HCT116 (cell line): Measurements from ENCODE around the gene DICER1. TPM values are rescaled to one million over a fixed set of nuclear protein-coding genes. Genes with fewer than 3 reads are reported as not detected.

Source experiments
- ATAC-seq: fragments of 200-7000 bp; cut with Tn5 transposase; 2 replicates; pipeline ENCODE4 v1.9.1; 2020; ENCODE audit warnings: mild to moderate bottlenecking, moderate library complexity
- BruUV-seq: library from RNA; stranded (reverse); fragments of 400-500 nt; replicated peaks from 2 replicates; lab custom pipeline; 2021; lab: Mats Ljungman, UMichigan
- CTCF ChIA-PET: fragments of 300-600 bp; sonication (Branson Sonifier 250); formaldehyde crosslinking; loops from one replicate; lab custom pipeline; 2021; ENCODE audit warnings: antibody characterized with exemption; lab: Charles Lee
- POLR2A ChIA-PET: fragments of 300-600, 350-600 bp; sonication (Branson Sonifier 250); formaldehyde crosslinking; loops from one replicate; lab custom pipeline; 2021; ENCODE audit warnings: antibody characterized with exemption; lab: Charles Lee
- RAD21 ChIA-PET, 2 experiments: fragments of 300-600 bp; sonication (Branson Sonifier 250); formaldehyde crosslinking; loops; one replicate each; lab custom pipeline; 2023; ENCODE audit warnings: low total read pairs in 2 of 2; ENCODE audit not compliant: uncharacterized antibody in 2 of 2, unreplicated experiment in 2 of 2, low non-redundant PET in 1 of 2; lab: Charles Lee
- DNase-seq: peaks from one replicate; pipeline ENCODE4 v3.0.0-alpha.2; 2010; ENCODE audit warnings: low read depth, low spot score
- H2AFZ ChIP-seq: fragments of 200-600 bp; shearing (Covaris generic), sonication (generic); 2 replicates; pipeline ENCODE4 v1.6.1; 2017; ENCODE audit warnings: low read depth, mixed run types, mixed read lengths, antibody characterized with exemption, low read length; ENCODE audit not compliant: poor library complexity, severe bottlenecking
- H3K27ac ChIP-seq: 2 replicates; pipeline ENCODE4 v1.5.1; 2012; ENCODE audit warnings: low read depth, low read length
- H3K27me3 ChIP-seq: fragments of 200-600 bp; sonication (generic); 2 replicates; pipeline ENCODE4 v1.6.1; 2016; ENCODE audit warnings: mixed run types, low read length, mixed read lengths; ENCODE audit not compliant: insufficient read depth
- H3K36me3 ChIP-seq, 2 experiments: fragments of 200-500 bp in 1 of 2; fragments of 200-600 bp in 1 of 2; sonication (Bioruptor generic) in 1 of 2; sonication (generic) in 1 of 2; 2 replicates each; pipeline versions ENCODE4 v1.5.1 to v1.6.1; 2014 to 2016; ENCODE audit warnings: low read length in 2 of 2, inconsistent platforms in 1 of 2, mixed read lengths in 1 of 2, mixed run types in 1 of 2; ENCODE audit not compliant: insufficient read depth in 2 of 2, control insufficient read depth in 1 of 2
- H3K4me1 ChIP-seq, 2 experiments: fragments of 200-600 bp in 1 of 2; sonication (generic) in 1 of 2; 2 replicates each; pipeline versions ENCODE4 v1.5.1 to v1.6.1; 2012 to 2017; ENCODE audit warnings: low read length in 2 of 2, inconsistent platforms in 1 of 2, mild to moderate bottlenecking in 1 of 2, mixed read lengths in 1 of 2, mixed run types in 1 of 2, moderate library complexity in 1 of 2; ENCODE audit not compliant: insufficient read depth in 2 of 2, control insufficient read depth in 1 of 2
- H3K4me2 ChIP-seq: fragments of 200-600 bp; sonication (generic); 2 replicates; pipeline ENCODE4 v1.6.1; 2017; ENCODE audit warnings: mixed run types, low read length, mixed read lengths
- H3K4me3 ChIP-seq, 2 experiments: fragments of 200-600 bp in 1 of 2; sonication (generic) in 1 of 2; replicated peaks in 1 of 2; 2 replicates each; pipeline ENCODE4 v1.5.1; 2011 to 2016; ENCODE audit warnings: low read length in 2 of 2, control low read depth in 1 of 2, low read depth in 1 of 2, mild to moderate bottlenecking in 1 of 2, mixed read lengths in 1 of 2, mixed run types in 1 of 2
- H3K79me2 ChIP-seq: fragments of 200-600 bp; sonication (generic); 2 replicates; pipeline ENCODE4 v1.6.1; 2017; ENCODE audit warnings: mild to moderate bottlenecking, mixed run types, low read length, moderate library complexity, mixed read lengths; ENCODE audit not compliant: insufficient read depth
- H3K9ac ChIP-seq: fragments of 200-600 bp; sonication (generic); 2 replicates; pipeline ENCODE4 v1.6.1; 2016; ENCODE audit warnings: low read length, mixed read lengths
- H3K9me2 ChIP-seq: fragments of 200-600 bp; sonication (generic), shearing (Covaris generic); 2 replicates; pipeline ENCODE4 v1.6.1; 2017; ENCODE audit warnings: mixed run types, mild to moderate bottlenecking, moderate library complexity; ENCODE audit not compliant: insufficient read depth
- H3K9me3 ChIP-seq, 2 experiments: fragments of 200-500 bp in 1 of 2; fragments of 200-600 bp in 1 of 2; sonication (Bioruptor generic) in 1 of 2; sonication (generic) in 1 of 2; 2 replicates each; pipeline ENCODE4 v1.6.1; 2014 to 2017; ENCODE audit warnings: low read length in 2 of 2, mixed read lengths in 2 of 2, inconsistent platforms in 1 of 2, low read depth in 1 of 2, mild to moderate bottlenecking in 1 of 2, mixed run types in 1 of 2, moderate library complexity in 1 of 2; ENCODE audit not compliant: control insufficient read depth in 1 of 2, insufficient read depth in 1 of 2
- H4K20me1 ChIP-seq: fragments of 200-600 bp; sonication (generic), shearing (Covaris generic); 2 replicates; pipeline ENCODE4 v1.6.1; 2017; ENCODE audit warnings: mixed run types, mild to moderate bottlenecking, moderate library complexity; ENCODE audit not compliant: insufficient read depth
- CBX3 ChIP-seq: IDR thresholded peaks from 2 replicates; pipeline ENCODE4 v1.6.1; 2012; ENCODE audit warnings: low read depth
- CEBPB ChIP-seq: IDR thresholded peaks from 2 replicates; pipeline ENCODE4 v1.6.1; 2012; ENCODE audit warnings: low read depth
- ELF1 ChIP-seq: IDR thresholded peaks from 2 replicates; pipeline ENCODE4 v1.6.1; 2012; ENCODE audit warnings: low read depth, borderline replicate concordance
- EZH2 ChIP-seq: fragments of 200-600 bp; sonication (generic); IDR thresholded peaks from 2 replicates; pipeline ENCODE4 v1.6.1; 2017; ENCODE audit warnings: antibody characterized with exemption, mixed run types
- FOSL1 ChIP-seq: IDR thresholded peaks from 2 replicates; pipeline ENCODE4 v1.6.1; 2012; ENCODE audit warnings: low read depth
- JUND ChIP-seq: IDR thresholded peaks from 2 replicates; pipeline ENCODE4 v1.6.1; 2012
- POLR2A ChIP-seq: IDR thresholded peaks from 2 replicates; pipeline ENCODE4 v1.7.0; 2011; ENCODE audit warnings: borderline replicate concordance; ENCODE audit not compliant: insufficient read depth, insufficient read length; ENCODE audit errors: extremely low read depth
- RAD21 ChIP-seq: IDR thresholded peaks from 2 replicates; pipeline ENCODE4 v1.6.1; 2012; ENCODE audit warnings: low read depth, mild to moderate bottlenecking
- SIN3A ChIP-seq: IDR thresholded peaks from 2 replicates; pipeline ENCODE4 v1.6.1; 2012; ENCODE audit warnings: low read depth
- SP1 ChIP-seq: IDR thresholded peaks from 2 replicates; pipeline ENCODE4 v1.6.1; 2012; ENCODE audit warnings: low read depth
- SRF ChIP-seq: IDR thresholded peaks from 2 replicates; pipeline ENCODE4 v1.6.1; 2012; ENCODE audit warnings: low read depth
- YY1 ChIP-seq: IDR thresholded peaks from 2 replicates; pipeline ENCODE4 v1.6.1; 2011; ENCODE audit warnings: low read length, low read depth, moderate library complexity, mild to moderate bottlenecking; ENCODE audit not compliant: insufficient replicate concordance; ENCODE audit errors: extremely low read depth
- ZFX ChIP-seq: fragments of 450-650 bp; IDR thresholded peaks from 2 replicates; pipeline ENCODE4 v1.6.1; 2017
- ZNF274 ChIP-seq: fragments of 200-500 bp; sonication (Bioruptor generic); IDR thresholded peaks from 2 replicates; pipeline ENCODE4 v1.6.1; 2014; ENCODE audit warnings: mild to moderate bottlenecking, low read depth, low read length, inconsistent platforms
- intact Hi-C: fragments of 100-400 bp; cut with micrococcal nuclease; formaldehyde crosslinking; loops from 2 replicates; pipeline ENCODE4 v1.10.0; 2022
- total RNA-seq: library from RNA; stranded (reverse); gene quantifications from one replicate; pipeline ENCODE4 v1.2.1, GENCODE V29; 2021; ENCODE audit not compliant: unreplicated experiment
- TF ChIP-seq, protein P1 (sequence below): IDR thresholded peaks from 2 replicates; pipeline ENCODE4 v1.6.1; 2012
- TF ChIP-seq, protein P2 (sequence below): IDR thresholded peaks from 2 replicates; pipeline ENCODE4 v1.6.1; 2012
- TF ChIP-seq, protein P3 (sequence below): IDR thresholded peaks from 2 replicates; pipeline ENCODE4 v1.6.1; 2012; ENCODE audit warnings: low read depth
- TF ChIP-seq, protein P4 (sequence below): IDR thresholded peaks from 2 replicates; pipeline ENCODE4 v1.6.1; 2011; ENCODE audit warnings: mild to moderate bottlenecking, low read length, moderate library complexity; ENCODE audit not compliant: insufficient replicate concordance; ENCODE audit errors: extremely low read depth
- TF ChIP-seq, protein P5 (sequence below), 3 experiments: fragments of 200-600 bp in 1 of 3; sonication (generic) in 1 of 3; IDR thresholded peaks in 2 of 3; conservative IDR thresholded peaks in 1 of 3; 2 replicates each; pipeline ENCODE4 v1.5.1; 2012 to 2017; ENCODE audit warnings: low read depth in 2 of 3, low read length in 2 of 3, antibody characterized with exemption in 1 of 3, borderline replicate concordance in 1 of 3, control low read depth in 1 of 3, mild to moderate bottlenecking in 1 of 3, mixed read lengths in 1 of 3, mixed run types in 1 of 3, moderate library complexity in 1 of 3; ENCODE audit not compliant: insufficient read depth in 1 of 3

The DICER1 gene
- total RNA-seq, 1 experiment from 2014 or later, result 38.6 TPM

DNA sequence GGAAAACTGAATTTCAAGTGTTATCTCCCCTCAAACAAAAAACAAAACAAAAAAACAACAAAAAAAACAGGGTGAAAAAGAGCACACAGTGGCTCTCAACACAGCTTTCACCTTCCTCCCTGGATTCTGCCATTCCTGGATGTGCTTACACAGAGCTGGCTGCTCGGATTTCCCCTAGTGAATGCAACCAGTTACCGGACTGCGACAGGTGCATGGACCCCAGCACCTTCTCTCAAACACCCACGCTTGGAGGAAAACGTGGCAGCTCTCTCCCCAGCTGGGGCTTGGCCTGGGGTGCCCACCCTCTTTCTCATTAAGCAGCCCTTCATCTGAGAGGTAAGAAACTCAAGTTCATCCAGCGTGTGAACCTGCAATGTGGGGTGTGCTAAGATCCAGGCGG, 33.5 kb upstream of the DICER1 start:
- ChIA-PET POLR2A (no interaction called here), CTCF (no interaction called here), RAD21 (no interaction called here)
- Histone ChIP-seq H4K20me1 (no peaks in the 10 kb centered on the region), H3K27ac (no peak overlapping the region), H3K79me2 (no peaks in the 10 kb centered on the region), H3K4me2 (no peak overlapping the region), H3K9me3 (no peaks in the 10 kb centered on the region), H3K4me3 (no peak overlapping the region), H3K4me1 (no peaks in the 10 kb centered on the region), H3K9me2 (no peaks in the 10 kb centered on the region), H2AFZ (no peak overlapping the region), H3K9ac (no peak overlapping the region), H3K27me3 (no peaks in the 10 kb centered on the region), H3K36me3 (no peaks in the 10 kb centered on the region)
- intact Hi-C loops, result no loop called here
- DNase-seq (no peak), ATAC-seq (no peak)
- TF ChIP-seq RAD21 (no peak), ZFX (no peak), EZH2 (no peak), POLR2A (no peak), ELF1 (no peak), CBX3 (no peak), ZNF274 (no peak), CEBPB (no peak), SRF (no peak), JUND (no peak), SP1 (no peak), FOSL1 (no peak), SIN3A (no peak), YY1 (no peak)
- TF ChIP-seq, protein P1, sequence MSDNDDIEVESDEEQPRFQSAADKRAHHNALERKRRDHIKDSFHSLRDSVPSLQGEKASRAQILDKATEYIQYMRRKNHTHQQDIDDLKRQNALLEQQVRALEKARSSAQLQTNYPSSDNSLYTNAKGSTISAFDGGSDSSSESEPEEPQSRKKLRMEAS, result no peak
- TF ChIP-seq, protein P2, sequence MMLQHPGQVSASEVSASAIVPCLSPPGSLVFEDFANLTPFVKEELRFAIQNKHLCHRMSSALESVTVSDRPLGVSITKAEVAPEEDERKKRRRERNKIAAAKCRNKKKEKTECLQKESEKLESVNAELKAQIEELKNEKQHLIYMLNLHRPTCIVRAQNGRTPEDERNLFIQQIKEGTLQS, result no peak
- TF ChIP-seq, protein P3, sequence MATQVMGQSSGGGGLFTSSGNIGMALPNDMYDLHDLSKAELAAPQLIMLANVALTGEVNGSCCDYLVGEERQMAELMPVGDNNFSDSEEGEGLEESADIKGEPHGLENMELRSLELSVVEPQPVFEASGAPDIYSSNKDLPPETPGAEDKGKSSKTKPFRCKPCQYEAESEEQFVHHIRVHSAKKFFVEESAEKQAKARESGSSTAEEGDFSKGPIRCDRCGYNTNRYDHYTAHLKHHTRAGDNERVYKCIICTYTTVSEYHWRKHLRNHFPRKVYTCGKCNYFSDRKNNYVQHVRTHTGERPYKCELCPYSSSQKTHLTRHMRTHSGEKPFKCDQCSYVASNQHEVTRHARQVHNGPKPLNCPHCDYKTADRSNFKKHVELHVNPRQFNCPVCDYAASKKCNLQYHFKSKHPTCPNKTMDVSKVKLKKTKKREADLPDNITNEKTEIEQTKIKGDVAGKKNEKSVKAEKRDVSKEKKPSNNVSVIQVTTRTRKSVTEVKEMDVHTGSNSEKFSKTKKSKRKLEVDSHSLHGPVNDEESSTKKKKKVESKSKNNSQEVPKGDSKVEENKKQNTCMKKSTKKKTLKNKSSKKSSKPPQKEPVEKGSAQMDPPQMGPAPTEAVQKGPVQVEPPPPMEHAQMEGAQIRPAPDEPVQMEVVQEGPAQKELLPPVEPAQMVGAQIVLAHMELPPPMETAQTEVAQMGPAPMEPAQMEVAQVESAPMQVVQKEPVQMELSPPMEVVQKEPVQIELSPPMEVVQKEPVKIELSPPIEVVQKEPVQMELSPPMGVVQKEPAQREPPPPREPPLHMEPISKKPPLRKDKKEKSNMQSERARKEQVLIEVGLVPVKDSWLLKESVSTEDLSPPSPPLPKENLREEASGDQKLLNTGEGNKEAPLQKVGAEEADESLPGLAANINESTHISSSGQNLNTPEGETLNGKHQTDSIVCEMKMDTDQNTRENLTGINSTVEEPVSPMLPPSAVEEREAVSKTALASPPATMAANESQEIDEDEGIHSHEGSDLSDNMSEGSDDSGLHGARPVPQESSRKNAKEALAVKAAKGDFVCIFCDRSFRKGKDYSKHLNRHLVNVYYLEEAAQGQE, result no peak
- TF ChIP-seq, protein P4, sequence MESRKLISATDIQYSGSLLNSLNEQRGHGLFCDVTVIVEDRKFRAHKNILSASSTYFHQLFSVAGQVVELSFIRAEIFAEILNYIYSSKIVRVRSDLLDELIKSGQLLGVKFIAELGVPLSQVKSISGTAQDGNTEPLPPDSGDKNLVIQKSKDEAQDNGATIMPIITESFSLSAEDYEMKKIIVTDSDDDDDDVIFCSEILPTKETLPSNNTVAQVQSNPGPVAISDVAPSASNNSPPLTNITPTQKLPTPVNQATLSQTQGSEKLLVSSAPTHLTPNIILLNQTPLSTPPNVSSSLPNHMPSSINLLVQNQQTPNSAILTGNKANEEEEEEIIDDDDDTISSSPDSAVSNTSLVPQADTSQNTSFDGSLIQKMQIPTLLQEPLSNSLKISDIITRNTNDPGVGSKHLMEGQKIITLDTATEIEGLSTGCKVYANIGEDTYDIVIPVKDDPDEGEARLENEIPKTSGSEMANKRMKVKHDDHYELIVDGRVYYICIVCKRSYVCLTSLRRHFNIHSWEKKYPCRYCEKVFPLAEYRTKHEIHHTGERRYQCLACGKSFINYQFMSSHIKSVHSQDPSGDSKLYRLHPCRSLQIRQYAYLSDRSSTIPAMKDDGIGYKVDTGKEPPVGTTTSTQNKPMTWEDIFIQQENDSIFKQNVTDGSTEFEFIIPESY, result no peak
- TF ChIP-seq, protein P5, sequence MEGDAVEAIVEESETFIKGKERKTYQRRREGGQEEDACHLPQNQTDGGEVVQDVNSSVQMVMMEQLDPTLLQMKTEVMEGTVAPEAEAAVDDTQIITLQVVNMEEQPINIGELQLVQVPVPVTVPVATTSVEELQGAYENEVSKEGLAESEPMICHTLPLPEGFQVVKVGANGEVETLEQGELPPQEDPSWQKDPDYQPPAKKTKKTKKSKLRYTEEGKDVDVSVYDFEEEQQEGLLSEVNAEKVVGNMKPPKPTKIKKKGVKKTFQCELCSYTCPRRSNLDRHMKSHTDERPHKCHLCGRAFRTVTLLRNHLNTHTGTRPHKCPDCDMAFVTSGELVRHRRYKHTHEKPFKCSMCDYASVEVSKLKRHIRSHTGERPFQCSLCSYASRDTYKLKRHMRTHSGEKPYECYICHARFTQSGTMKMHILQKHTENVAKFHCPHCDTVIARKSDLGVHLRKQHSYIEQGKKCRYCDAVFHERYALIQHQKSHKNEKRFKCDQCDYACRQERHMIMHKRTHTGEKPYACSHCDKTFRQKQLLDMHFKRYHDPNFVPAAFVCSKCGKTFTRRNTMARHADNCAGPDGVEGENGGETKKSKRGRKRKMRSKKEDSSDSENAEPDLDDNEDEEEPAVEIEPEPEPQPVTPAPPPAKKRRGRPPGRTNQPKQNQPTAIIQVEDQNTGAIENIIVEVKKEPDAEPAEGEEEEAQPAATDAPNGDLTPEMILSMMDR (IDR thresholded peaks at IDR 0.05 in 2 of 3, conservative IDR thresholded peaks at IDR 0.05 in 1 of 3; ENCODE audit: borderline replicate concordance in 1 of 3, insufficient read depth in 1 of 3, low read depth in 2 of 3, low read length in 2 of 3), result no peak
- BruUV-seq, result no TSS peak
